ENCODE measurements around the gene CDC5L.

CDC5L gene

DNA sequence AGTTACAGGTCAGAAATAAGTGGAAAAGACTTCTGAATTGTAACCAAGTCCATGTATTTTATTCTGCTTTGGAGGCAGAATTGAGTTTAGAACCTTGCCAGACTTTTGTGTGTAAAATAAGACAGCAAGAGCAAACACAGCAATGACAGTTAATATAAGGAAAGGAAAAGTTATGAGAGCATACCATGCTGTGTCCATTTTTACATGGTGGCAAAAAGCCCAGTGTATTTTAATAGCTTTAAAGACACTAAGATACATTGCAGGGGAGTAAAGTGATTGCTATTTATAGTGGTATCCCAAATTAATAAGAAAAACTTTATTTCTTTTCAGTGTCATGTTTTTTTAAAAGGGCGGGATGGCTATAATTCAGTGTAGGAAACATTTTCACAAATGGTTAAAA, 45.2 kb downstream of the CDC5L start:
- Histone ChIP-seq H2BK120ac (ENCODE audit: low read depth, low read length) (no peak overlapping the region), H3K4ac (ENCODE audit: low read length) (no peak overlapping the region), H3K23ac (ENCODE audit: low read depth, low read length, poor library complexity) (no peak overlapping the region), H3K9ac (ENCODE audit: low read depth, low read length, poor library complexity) (no peak overlapping the region), H2BK5ac (ENCODE audit: low read length) (no peak overlapping the region), H2AK5ac (ENCODE audit: low read depth, low read length) (no peak overlapping the region), H2BK15ac (ENCODE audit: low read length) (no peak overlapping the region), H4K91ac (ENCODE audit: low read depth, low read length, poor library complexity) (no peak overlapping the region), H3K4me1 (ENCODE audit: control insufficient read depth in 2 of 2, insufficient read depth in 1 of 2, low read depth in 1 of 2, low read length in 2 of 2) (no peaks in the 10 kb centered on the region), H3K9me3 (replicated peaks in 1 of 2; ENCODE audit: control insufficient read depth in 2 of 2, insufficient read depth in 1 of 2, low read depth in 1 of 2, low read length in 2 of 2) (peaks cover 0 to 2% of the 10 kb centered on the region in 2 donors), H4K8ac (ENCODE audit: low read depth, low read length) (no peak overlapping the region), H3K4me3 (ENCODE audit: low read length in 2 of 2) (no peak overlapping the region), H3K36me3 (replicated peaks in 1 of 2; ENCODE audit: control insufficient read depth in 2 of 2, insufficient read depth in 2 of 2, low read length in 2 of 2) (peaks cover 7 to 93% of the 10 kb centered on the region in 2 donors), H2BK12ac (ENCODE audit: low read length) (no peak overlapping the region), H3K27me3 (ENCODE audit: control insufficient read depth in 3 of 3, insufficient read depth in 3 of 3, low read depth in 1 of 3, low read length in 3 of 3) (no peaks in the 10 kb centered on the region), H3K27ac (replicated peaks; ENCODE audit: low read length) (no peak overlapping the region), H3K18ac (ENCODE audit: low read length) (no peak overlapping the region), H2AFZ (ENCODE audit: low read length) (no peak overlapping the region), H3K14ac (ENCODE audit: low read length) (no peak overlapping the region), H3K4me2 (ENCODE audit: insufficient read depth, low read length, poor library complexity, severe bottlenecking) (no peak overlapping the region), H3K79me1 (ENCODE audit: low read depth, low read length) (peaks cover 2% of the 10 kb centered on the region)
- no CpG with 5 or more reads among the region's 1 CpG for WGBS, 2 donors (ENCODE audit: extremely low coverage in 2 of 2, insufficient read length in 2 of 2, insufficient replicate concordance in 1 of 2)
- no peak for DNase-seq (ENCODE audit: low spot score)

DNA sequence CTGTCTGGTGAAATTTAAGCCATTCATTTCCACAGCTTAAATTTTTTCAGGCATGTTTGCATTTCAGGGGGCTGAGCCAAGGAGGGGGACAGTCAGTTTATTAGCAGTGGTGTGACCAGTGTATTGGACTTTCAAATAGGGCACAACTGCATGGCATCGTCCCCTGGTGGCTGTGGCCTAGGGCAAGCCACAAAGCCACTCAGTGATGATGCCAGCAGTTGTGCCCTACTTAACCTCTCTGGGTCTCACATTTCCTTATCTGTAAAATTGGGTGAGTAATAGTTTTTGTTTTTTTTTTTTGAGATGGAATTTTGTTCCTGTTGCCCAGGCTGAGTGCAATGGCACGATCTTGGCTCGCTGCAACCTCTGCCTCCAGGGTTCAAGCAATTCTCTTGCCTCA, 48.0 kb downstream of the CDC5L start:
- DNase-seq (ENCODE audit: low spot score): no peak

GRCh38 chr6:44438827-44439226, 51.3 kb downstream of the CDC5L start:
- H4K8ac ChIP-seq (ENCODE audit: low read depth, low read length): no peak overlapping the region

More for the DNA sequence above, 48.0 kb downstream of the CDC5L start:
- Histone ChIP-seq H3K4me3 (ENCODE audit: low read length in 2 of 2) (no peak overlapping the region), H3K9me3 (replicated peaks in 1 of 2; ENCODE audit: control insufficient read depth in 2 of 2, insufficient read depth in 1 of 2, low read depth in 1 of 2, low read length in 2 of 2) (peaks cover 0 to 2% of the 10 kb centered on the region in 2 donors), H2BK5ac (ENCODE audit: low read length) (no peak overlapping the region), H2BK15ac (ENCODE audit: low read length) (no peak overlapping the region), H3K23ac (ENCODE audit: low read depth, low read length, poor library complexity) (no peak overlapping the region), H3K27ac (replicated peaks; ENCODE audit: low read length) (no peak overlapping the region), H3K4me1 (ENCODE audit: control insufficient read depth in 2 of 2, insufficient read depth in 1 of 2, low read depth in 1 of 2, low read length in 2 of 2) (no peaks in the 10 kb centered on the region), H2BK120ac (ENCODE audit: low read depth, low read length) (no peak overlapping the region), H3K9ac (ENCODE audit: low read depth, low read length, poor library complexity) (no peak overlapping the region), H3K79me1 (ENCODE audit: low read depth, low read length) (peaks cover 4% of the 10 kb centered on the region), H3K18ac (ENCODE audit: low read length) (no peak overlapping the region), H4K8ac (ENCODE audit: low read depth, low read length) (no peak overlapping the region), H4K91ac (ENCODE audit: low read depth, low read length, poor library complexity) (no peak overlapping the region), H2AK5ac (ENCODE audit: low read depth, low read length) (no peak overlapping the region), H3K4me2 (ENCODE audit: insufficient read depth, low read length, poor library complexity, severe bottlenecking) (no peak overlapping the region), H2BK12ac (ENCODE audit: low read length) (no peak overlapping the region), H3K36me3 (replicated peaks in 1 of 2; ENCODE audit: control insufficient read depth in 2 of 2, insufficient read depth in 2 of 2, low read length in 2 of 2) (peaks cover 3 to 93% of the 10 kb centered on the region in 2 donors), H2AFZ (ENCODE audit: low read length) (no peak overlapping the region), H3K14ac (ENCODE audit: low read length) (no peak overlapping the region), H3K27me3 (ENCODE audit: control insufficient read depth in 3 of 3, insufficient read depth in 3 of 3, low read depth in 1 of 3, low read length in 3 of 3) (no peaks in the 10 kb centered on the region), H3K4ac (ENCODE audit: low read length) (no peak overlapping the region)
- no CpG with 5 or more reads among the region's 3 CpGs for WGBS, 2 donors (ENCODE audit: extremely low coverage in 2 of 2, insufficient read length in 2 of 2, insufficient replicate concordance in 1 of 2)

GRCh38 chr6:44439270-44440045, 52.0 kb downstream of the CDC5L start:
- Histone ChIP-seq H2AFZ (ENCODE audit: low read length) (no peak overlapping the region), H2BK120ac (ENCODE audit: low read depth, low read length) (no peak overlapping the region), H3K4me2 (ENCODE audit: insufficient read depth, low read length, poor library complexity, severe bottlenecking) (no peak overlapping the region), H3K27me3 (ENCODE audit: control insufficient read depth in 3 of 3, insufficient read depth in 3 of 3, low read depth in 1 of 3, low read length in 3 of 3) (no peaks in the 10 kb centered on the region), H3K18ac (ENCODE audit: low read length) (no peak overlapping the region), H3K14ac (ENCODE audit: low read length) (no peak overlapping the region), H3K23ac (ENCODE audit: low read depth, low read length, poor library complexity) (no peak overlapping the region), H3K4me1 (ENCODE audit: control insufficient read depth in 2 of 2, insufficient read depth in 1 of 2, low read depth in 1 of 2, low read length in 2 of 2) (no peaks in the 10 kb centered on the region), H3K27ac (replicated peaks; ENCODE audit: low read length) (no peak overlapping the region), H4K8ac (ENCODE audit: low read depth, low read length) (no peak overlapping the region), H2BK12ac (ENCODE audit: low read length) (no peak overlapping the region), H3K9ac (ENCODE audit: low read depth, low read length, poor library complexity) (no peak overlapping the region), H4K91ac (ENCODE audit: low read depth, low read length, poor library complexity) (no peak overlapping the region), H3K9me3 (replicated peaks in 1 of 2; ENCODE audit: control insufficient read depth in 2 of 2, insufficient read depth in 1 of 2, low read depth in 1 of 2, low read length in 2 of 2) (peaks cover 2 to 24% of the 10 kb centered on the region in 2 donors), H3K4me3 (ENCODE audit: low read length in 2 of 2) (no peak overlapping the region), H3K4ac (ENCODE audit: low read length) (no peak overlapping the region), H2BK5ac (ENCODE audit: low read length) (no peak overlapping the region), H2BK15ac (ENCODE audit: low read length) (no peak overlapping the region), H2AK5ac (ENCODE audit: low read depth, low read length) (no peak overlapping the region), H3K79me1 (ENCODE audit: low read depth, low read length) (peaks cover 4% of the 10 kb centered on the region), H3K36me3 (replicated peaks in 1 of 2; ENCODE audit: control insufficient read depth in 2 of 2, insufficient read depth in 2 of 2, low read length in 2 of 2) (peaks cover 3 to 88% of the 10 kb centered on the region in 2 donors)
- no peak for DNase-seq (ENCODE audit: low spot score)
- no CpG with 5 or more reads among the region's 6 CpGs for WGBS, 2 donors (ENCODE audit: extremely low coverage in 2 of 2, insufficient read length in 2 of 2, insufficient replicate concordance in 1 of 2)

More at GRCh38 chr6:44438827-44439226, 51.3 kb downstream of the CDC5L start:
- H3K14ac ChIP-seq (ENCODE audit: low read length): no peak overlapping the region
- H3K36me3 ChIP-seq (replicated peaks in 1 of 2; ENCODE audit: control insufficient read depth in 2 of 2, insufficient read depth in 2 of 2, low read length in 2 of 2): peaks cover 3 to 88% of the 10 kb centered on the region in 2 donors
- peaks cover 2 to 24% of the 10 kb centered on the region in 2 donors for H3K9me3 ChIP-seq (replicated peaks in 1 of 2; ENCODE audit: control insufficient read depth in 2 of 2, insufficient read depth in 1 of 2, low read depth in 1 of 2, low read length in 2 of 2)
- H3K27me3 ChIP-seq (ENCODE audit: control insufficient read depth in 3 of 3, insufficient read depth in 3 of 3, low read depth in 1 of 3, low read length in 3 of 3): no peaks in the 10 kb centered on the region
- H3K18ac ChIP-seq (ENCODE audit: low read length): no peak overlapping the region
- no peak overlapping the region for H3K4me2 ChIP-seq (ENCODE audit: insufficient read depth, low read length, poor library complexity, severe bottlenecking)
- no peaks in the 10 kb centered on the region for H3K4me1 ChIP-seq (ENCODE audit: control insufficient read depth in 2 of 2, insufficient read depth in 1 of 2, low read depth in 1 of 2, low read length in 2 of 2)
- no peak overlapping the region for H2BK12ac ChIP-seq (ENCODE audit: low read length)
- H2BK15ac ChIP-seq (ENCODE audit: low read length): no peak overlapping the region
- H4K91ac ChIP-seq (ENCODE audit: low read depth, low read length, poor library complexity): no peak overlapping the region
- no peak overlapping the region for H3K4me3 ChIP-seq (ENCODE audit: low read length in 2 of 2)
- no peak overlapping the region for H2AK5ac ChIP-seq (ENCODE audit: low read depth, low read length)
- H3K79me1 ChIP-seq (ENCODE audit: low read depth, low read length): peaks cover 4% of the 10 kb centered on the region
- no peak overlapping the region for H3K27ac ChIP-seq (replicated peaks; ENCODE audit: low read length)
- DNase-seq (ENCODE audit: low spot score): no peak
- no peak overlapping the region for H2BK120ac ChIP-seq (ENCODE audit: low read depth, low read length)
- H2BK5ac ChIP-seq (ENCODE audit: low read length): no peak overlapping the region
- H3K4ac ChIP-seq (ENCODE audit: low read length): no peak overlapping the region
- no peak overlapping the region for H2AFZ ChIP-seq (ENCODE audit: low read length)
- no peak overlapping the region for H3K9ac ChIP-seq (ENCODE audit: low read depth, low read length, poor library complexity)
- H3K23ac ChIP-seq (ENCODE audit: low read depth, low read length, poor library complexity): no peak overlapping the region

Data from neuronal stem cell (in vitro differentiated cells).